Neural cell (in vitro differentiated cells): ENCODE results near the gene CLINT1. TPM values are rescaled to one million over a fixed set of nuclear protein-coding genes. Genes with fewer than 3 reads are reported as not detected.

ENCODE experiments used
- H2AFZ ChIP-seq: fragments of 200-600, 300-800 bp; sonication (generic), shearing (Covaris generic); 2 replicates; pipeline ENCODE4 v1.6.0; 2014; ENCODE audit warnings: low read depth, mild to moderate bottlenecking, antibody characterized with exemption, low read length, moderate library complexity
- H3F3A ChIP-seq: fragments of 200-600 bp; shearing (Covaris generic); 2 replicates; pipeline ENCODE4 v1.6.1; 2016; ENCODE audit warnings: mild to moderate bottlenecking, moderate library complexity, mixed read lengths, antibody characterized with exemption, low read length; ENCODE audit not compliant: insufficient read depth, poor library complexity, severe bottlenecking
- H3K27ac ChIP-seq: fragments of 200-600, 300-800 bp; sonication (generic), shearing (Covaris generic); 2 replicates; pipeline ENCODE4 v1.5.1; 2014; ENCODE audit warnings: mild to moderate bottlenecking, low read length, moderate library complexity
- H3K27me3 ChIP-seq: fragments of 300-800, 200-600 bp; sonication (generic), shearing (Covaris generic); 2 replicates; pipeline ENCODE4 v1.6.0; 2014; ENCODE audit warnings: mild to moderate bottlenecking, low read depth, low read length, moderate library complexity; ENCODE audit not compliant: insufficient read depth
- H3K36me3 ChIP-seq: fragments of 300-800, 200-600 bp; sonication (generic), shearing (Covaris generic); 2 replicates; pipeline ENCODE4 v1.5.1; 2014; ENCODE audit warnings: mild to moderate bottlenecking, antibody characterized with exemption, low read length, moderate library complexity; ENCODE audit not compliant: insufficient read depth
- H3K4me2 ChIP-seq: fragments of 300-800, 200-600 bp; sonication (generic), shearing (Covaris generic); 2 replicates; pipeline ENCODE4 v1.6.0; 2014; ENCODE audit warnings: mild to moderate bottlenecking, low read length
- H3K4me3 ChIP-seq: fragments of 300-800, 200-600 bp; sonication (generic), shearing (Covaris generic); 2 replicates; pipeline ENCODE4 v1.5.1; 2014; ENCODE audit warnings: mild to moderate bottlenecking, low read length, moderate library complexity
- H3K79me2 ChIP-seq: fragments of 200-600 bp; shearing (Covaris generic); replicated peaks from 2 replicates; pipeline ENCODE4 v1.6.0; 2014; ENCODE audit warnings: mild to moderate bottlenecking, low read length, moderate library complexity; ENCODE audit not compliant: insufficient read depth
- H3K9ac ChIP-seq: fragments of 300-800, 200-600 bp; sonication (generic), shearing (Covaris generic); 2 replicates; pipeline ENCODE4 v1.6.1; 2016; ENCODE audit warnings: mild to moderate bottlenecking, low read length, mixed read lengths
- H3K9me2 ChIP-seq: fragments of 200-600 bp; shearing (Covaris generic); 2 replicates; pipeline ENCODE4 v1.6.1; 2016; ENCODE audit warnings: mild to moderate bottlenecking, low read length, mixed read lengths; ENCODE audit not compliant: insufficient read depth
- H3K9me3 ChIP-seq: fragments of 200-600, 300-800 bp; sonication (generic), shearing (Covaris generic); 2 replicates; pipeline ENCODE4 v1.6.1; 2016; ENCODE audit warnings: mild to moderate bottlenecking, mixed run types, low read length, moderate library complexity, mixed read lengths
- H4K20me1 ChIP-seq: fragments of 200-600 bp; shearing (Covaris generic); 2 replicates; pipeline ENCODE4 v1.6.1; 2016; ENCODE audit warnings: mild to moderate bottlenecking, mixed run types; ENCODE audit not compliant: insufficient read depth
- EP300 ChIP-seq: fragments of 450-650 bp; conservative IDR thresholded peaks from 2 replicates; pipeline ENCODE4 v1.6.1; 2014; ENCODE audit warnings: antibody characterized with exemption, mild to moderate bottlenecking, moderate library complexity; ENCODE audit not compliant: poor library complexity, severe bottlenecking
- EZH2 ChIP-seq: fragments of 200-600, 300-800 bp; shearing (Covaris generic), sonication (generic); IDR thresholded peaks from 2 replicates; pipeline ENCODE4 v1.6.1; 2014; ENCODE audit warnings: antibody characterized with exemption, low read length, borderline replicate concordance, mild to moderate bottlenecking; ENCODE audit not compliant: insufficient read depth, poor library complexity, severe bottlenecking
- MXI1 ChIP-seq: fragments of 450-650 bp; conservative IDR thresholded peaks from 2 replicates; pipeline ENCODE4 v1.6.1; 2014; ENCODE audit warnings: antibody characterized with exemption, mild to moderate bottlenecking; ENCODE audit not compliant: poor library complexity, severe bottlenecking
- POLR2AphosphoS5 ChIP-seq: IDR thresholded peaks from 2 replicates; pipeline ENCODE4 v1.6.1; 2012
- RAD21 ChIP-seq: fragments of 450-650 bp; conservative IDR thresholded peaks from 2 replicates; pipeline ENCODE4 v1.6.1; 2014; ENCODE audit warnings: antibody characterized with exemption, mild to moderate bottlenecking, moderate library complexity
- SMC3 ChIP-seq: fragments of 450-650 bp; conservative IDR thresholded peaks from 2 replicates; pipeline ENCODE4 v1.6.1; 2014; ENCODE audit warnings: antibody characterized with exemption, mild to moderate bottlenecking, moderate library complexity; ENCODE audit not compliant: poor library complexity
- polyA plus RNA-seq: library from polyadenylated mRNA; depleted of rRNA; stranded (reverse); fragments of >200 nt; gene quantifications from 2 replicates; pipeline ENCODE4 v1.2.3, GENCODE V29; 2014
- TF ChIP-seq, protein P1 (sequence below): IDR thresholded peaks from 2 replicates; pipeline ENCODE4 v1.6.1; 2012; ENCODE audit warnings: borderline replicate concordance
- TF ChIP-seq, protein P2 (sequence below): fragments of 450-650 bp; IDR thresholded peaks from 2 replicates; pipeline ENCODE4 v1.5.1; 2014; ENCODE audit warnings: antibody characterized with exemption, mild to moderate bottlenecking, moderate library complexity; ENCODE audit not compliant: poor library complexity, severe bottlenecking

The CLINT1 gene
- polyA plus RNA-seq, 1 donor from 2014 or later = 47.3 TPM

DNA sequence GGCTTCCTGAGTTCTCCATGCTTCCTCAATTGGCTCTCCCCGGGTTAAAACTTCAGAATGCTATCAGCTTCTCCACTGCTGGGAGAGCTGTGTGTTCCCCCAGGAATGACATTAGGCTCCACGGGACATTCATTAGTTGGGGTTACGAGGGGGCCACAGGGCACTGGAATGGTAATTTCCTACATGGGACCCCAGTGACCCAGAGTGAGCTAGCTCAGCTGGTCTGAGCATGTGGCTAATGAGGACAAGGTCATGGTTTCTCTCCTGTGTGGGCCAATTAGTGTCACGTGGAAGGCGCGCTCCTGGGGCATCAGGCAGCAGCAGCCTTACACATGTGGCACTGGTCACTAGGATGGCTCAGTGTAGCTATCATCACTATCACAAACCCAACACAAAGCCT is 94.4 kb downstream of the CLINT1 start:
- no peaks in the 10 kb centered on the region for H3K79me2 ChIP-seq
- H2AFZ ChIP-seq = no peak overlapping the region
- no peak overlapping the region for H3K4me3 ChIP-seq
- no peak overlapping the region for H3K9ac ChIP-seq
- peaks cover 3% of the 10 kb centered on the region for H3F3A ChIP-seq
- no peaks in the 10 kb centered on the region for H4K20me1 ChIP-seq
- no peaks in the 10 kb centered on the region for H3K9me3 ChIP-seq
- no peaks in the 10 kb centered on the region for H3K36me3 ChIP-seq
- H3K27ac ChIP-seq = no peak overlapping the region
- H3K4me2 ChIP-seq = no peak overlapping the region
- no peaks in the 10 kb centered on the region for H3K27me3 ChIP-seq
- TF ChIP-seq, protein P1, sequence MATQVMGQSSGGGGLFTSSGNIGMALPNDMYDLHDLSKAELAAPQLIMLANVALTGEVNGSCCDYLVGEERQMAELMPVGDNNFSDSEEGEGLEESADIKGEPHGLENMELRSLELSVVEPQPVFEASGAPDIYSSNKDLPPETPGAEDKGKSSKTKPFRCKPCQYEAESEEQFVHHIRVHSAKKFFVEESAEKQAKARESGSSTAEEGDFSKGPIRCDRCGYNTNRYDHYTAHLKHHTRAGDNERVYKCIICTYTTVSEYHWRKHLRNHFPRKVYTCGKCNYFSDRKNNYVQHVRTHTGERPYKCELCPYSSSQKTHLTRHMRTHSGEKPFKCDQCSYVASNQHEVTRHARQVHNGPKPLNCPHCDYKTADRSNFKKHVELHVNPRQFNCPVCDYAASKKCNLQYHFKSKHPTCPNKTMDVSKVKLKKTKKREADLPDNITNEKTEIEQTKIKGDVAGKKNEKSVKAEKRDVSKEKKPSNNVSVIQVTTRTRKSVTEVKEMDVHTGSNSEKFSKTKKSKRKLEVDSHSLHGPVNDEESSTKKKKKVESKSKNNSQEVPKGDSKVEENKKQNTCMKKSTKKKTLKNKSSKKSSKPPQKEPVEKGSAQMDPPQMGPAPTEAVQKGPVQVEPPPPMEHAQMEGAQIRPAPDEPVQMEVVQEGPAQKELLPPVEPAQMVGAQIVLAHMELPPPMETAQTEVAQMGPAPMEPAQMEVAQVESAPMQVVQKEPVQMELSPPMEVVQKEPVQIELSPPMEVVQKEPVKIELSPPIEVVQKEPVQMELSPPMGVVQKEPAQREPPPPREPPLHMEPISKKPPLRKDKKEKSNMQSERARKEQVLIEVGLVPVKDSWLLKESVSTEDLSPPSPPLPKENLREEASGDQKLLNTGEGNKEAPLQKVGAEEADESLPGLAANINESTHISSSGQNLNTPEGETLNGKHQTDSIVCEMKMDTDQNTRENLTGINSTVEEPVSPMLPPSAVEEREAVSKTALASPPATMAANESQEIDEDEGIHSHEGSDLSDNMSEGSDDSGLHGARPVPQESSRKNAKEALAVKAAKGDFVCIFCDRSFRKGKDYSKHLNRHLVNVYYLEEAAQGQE = no peak
- TF ChIP-seq SMC3 (no peak), EZH2 (no peak), MXI1 (no peak)
- H3K9me2 ChIP-seq = no peaks in the 10 kb centered on the region

DNA sequence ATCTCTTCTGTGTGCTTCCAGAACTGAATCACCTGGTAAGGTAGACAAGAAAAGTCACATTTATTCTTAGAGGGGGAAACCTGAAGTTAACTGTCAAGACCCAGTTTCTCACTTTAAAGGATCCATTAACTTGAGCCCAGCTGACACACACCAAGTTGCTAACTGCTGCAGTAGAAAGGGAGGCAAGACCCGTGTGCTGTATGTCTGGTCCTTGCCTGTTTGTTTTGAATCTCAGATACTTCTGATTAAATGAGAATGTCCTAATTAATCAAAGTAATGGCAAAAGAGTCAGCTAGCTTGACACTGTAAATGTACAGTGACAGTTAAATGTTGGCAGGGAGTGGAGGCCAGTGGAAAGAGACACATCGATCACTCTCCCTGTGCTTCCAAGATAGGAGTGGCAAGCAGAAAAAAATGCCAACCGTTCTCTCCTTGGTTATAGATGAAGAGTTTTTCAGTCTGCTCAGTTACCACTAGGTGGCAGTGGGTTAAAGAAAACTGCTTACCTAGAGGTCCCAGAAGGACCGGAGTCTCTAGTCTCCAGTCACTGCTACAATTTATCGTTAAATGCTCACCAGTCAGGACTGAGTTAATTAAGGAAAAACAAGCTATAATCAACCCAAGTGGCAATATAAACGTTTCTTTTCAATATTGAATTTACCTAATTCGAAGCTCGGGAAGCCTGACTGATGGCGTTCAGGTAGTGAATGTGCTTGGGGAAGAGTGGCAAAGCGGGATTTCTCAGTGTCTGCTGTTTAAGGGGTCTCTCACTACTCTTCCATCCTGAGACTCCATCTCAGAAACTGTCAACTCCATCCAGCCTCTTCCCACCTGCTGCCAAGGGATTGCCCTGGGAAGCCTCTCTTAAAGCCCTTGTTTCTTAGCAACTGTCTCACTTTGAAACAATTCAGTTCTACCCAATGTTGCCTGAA is 97.0 kb downstream of the CLINT1 start:
- Histone ChIP-seq H3K27me3 (no peaks in the 10 kb centered on the region), H3K9me3 (no peaks in the 10 kb centered on the region), H3K9ac (peak overlapping the region; percentile 9), H4K20me1 (no peaks in the 10 kb centered on the region), H2AFZ (no peak overlapping the region), H3K4me2 (no peak overlapping the region), H3K9me2 (no peaks in the 10 kb centered on the region), H3K79me2 (no peaks in the 10 kb centered on the region), H3K27ac (peak overlapping the region; percentile 38), H3K4me3 (peak overlapping the region; percentile 39), H3F3A (peaks cover 3% of the 10 kb centered on the region), H3K36me3 (no peaks in the 10 kb centered on the region)
- TF ChIP-seq EP300 (peak; percentile 19), SMC3 (peak; percentile 85), POLR2AphosphoS5 (no peak), EZH2 (no peak), MXI1 (no peak), RAD21 (peak; percentile 83)
- TF ChIP-seq, protein P1 = no peak
- TF ChIP-seq, protein P2, sequence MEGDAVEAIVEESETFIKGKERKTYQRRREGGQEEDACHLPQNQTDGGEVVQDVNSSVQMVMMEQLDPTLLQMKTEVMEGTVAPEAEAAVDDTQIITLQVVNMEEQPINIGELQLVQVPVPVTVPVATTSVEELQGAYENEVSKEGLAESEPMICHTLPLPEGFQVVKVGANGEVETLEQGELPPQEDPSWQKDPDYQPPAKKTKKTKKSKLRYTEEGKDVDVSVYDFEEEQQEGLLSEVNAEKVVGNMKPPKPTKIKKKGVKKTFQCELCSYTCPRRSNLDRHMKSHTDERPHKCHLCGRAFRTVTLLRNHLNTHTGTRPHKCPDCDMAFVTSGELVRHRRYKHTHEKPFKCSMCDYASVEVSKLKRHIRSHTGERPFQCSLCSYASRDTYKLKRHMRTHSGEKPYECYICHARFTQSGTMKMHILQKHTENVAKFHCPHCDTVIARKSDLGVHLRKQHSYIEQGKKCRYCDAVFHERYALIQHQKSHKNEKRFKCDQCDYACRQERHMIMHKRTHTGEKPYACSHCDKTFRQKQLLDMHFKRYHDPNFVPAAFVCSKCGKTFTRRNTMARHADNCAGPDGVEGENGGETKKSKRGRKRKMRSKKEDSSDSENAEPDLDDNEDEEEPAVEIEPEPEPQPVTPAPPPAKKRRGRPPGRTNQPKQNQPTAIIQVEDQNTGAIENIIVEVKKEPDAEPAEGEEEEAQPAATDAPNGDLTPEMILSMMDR = peak; percentile 90
